Lung microvascular endothelial cell (primary cell): ENCODE data around the gene NFATC1. TPM values are rescaled to one million over a fixed set of nuclear protein-coding genes. Genes with fewer than 3 reads are reported as not detected.
A peak's percentile ranks its signal among the peaks of the same experiment; 100 is the strongest.

Experiments
- DNase-seq, 2 donors: peaks; one replicate each; pipeline versions ENCODE4 v3.0.0 to v3.0.0-alpha.2; 2010; ENCODE audit warnings: low read depth in 2 of 2
- total RNA-seq: library from RNA; depleted of rRNA; stranded (reverse); fragments of >200 nt; gene quantifications from 2 replicates; pipeline ENCODE4 v1.2.1, GENCODE V29; 2014

The NFATC1 gene
- total RNA-seq, 1 donor from 2014 or later: 20.8 TPM

DNA sequence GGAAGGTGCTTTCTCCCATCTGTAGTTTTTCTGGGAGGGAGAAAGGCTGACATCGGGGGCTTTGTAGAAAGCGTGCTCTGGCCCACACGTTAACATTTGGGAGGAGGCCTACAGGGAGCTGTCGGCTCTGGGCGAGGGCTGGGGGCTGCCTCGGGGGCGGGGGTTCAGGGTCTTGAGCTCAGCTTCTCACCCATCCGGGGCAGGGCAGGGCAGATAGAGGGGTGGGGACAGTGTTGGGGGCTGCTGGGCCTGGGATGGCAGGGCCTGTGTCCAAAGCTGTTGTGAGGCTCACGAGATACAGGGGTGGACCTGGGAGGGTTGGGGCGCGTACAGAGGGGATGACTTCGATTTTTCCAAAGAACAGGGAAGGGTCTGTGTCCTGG lies 27.0 kb downstream of the NFATC1 start:
- no peak for DNase-seq

DNA sequence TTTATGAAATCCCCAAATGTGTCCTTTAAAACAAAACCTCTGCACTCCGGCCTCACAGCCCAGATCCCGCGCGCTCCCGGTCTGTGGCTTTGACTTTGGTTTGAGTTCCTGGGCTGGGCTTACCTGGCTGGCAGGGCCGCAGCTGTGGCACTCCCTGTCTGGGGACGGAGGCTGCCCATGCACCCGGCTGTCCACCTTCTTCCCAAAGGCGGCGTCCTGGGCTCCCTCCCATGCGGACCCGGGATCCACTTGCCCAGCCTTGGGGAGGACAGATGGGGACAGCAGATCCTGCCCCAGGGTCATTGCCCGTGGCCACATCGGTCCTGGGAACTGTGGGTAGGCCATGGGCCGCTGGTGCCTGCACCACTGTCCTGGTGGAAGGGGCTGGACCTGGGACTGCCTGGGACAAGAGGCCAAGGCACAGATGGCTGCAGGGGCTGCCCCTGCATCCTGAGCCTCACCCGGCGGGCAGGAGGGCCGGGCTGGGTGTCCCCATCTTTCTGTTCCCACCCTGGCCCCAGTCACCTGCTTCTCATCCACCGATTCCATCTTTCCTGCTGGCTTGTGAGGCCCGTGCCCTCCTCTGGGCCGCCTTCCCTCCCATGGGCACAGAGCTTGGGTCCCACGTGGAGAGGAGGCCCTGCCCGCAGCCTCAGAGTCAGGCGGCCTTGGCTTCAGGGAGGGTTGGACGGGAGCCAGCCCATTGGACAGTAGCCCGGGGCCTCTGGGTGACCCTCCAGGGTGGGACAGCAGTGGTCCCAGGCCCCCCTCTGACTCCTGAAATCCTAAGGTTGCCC lies 27.7 kb downstream of the NFATC1 start:
- DNase-seq: peak in 1 of 2 donors; percentile 53

DNA sequence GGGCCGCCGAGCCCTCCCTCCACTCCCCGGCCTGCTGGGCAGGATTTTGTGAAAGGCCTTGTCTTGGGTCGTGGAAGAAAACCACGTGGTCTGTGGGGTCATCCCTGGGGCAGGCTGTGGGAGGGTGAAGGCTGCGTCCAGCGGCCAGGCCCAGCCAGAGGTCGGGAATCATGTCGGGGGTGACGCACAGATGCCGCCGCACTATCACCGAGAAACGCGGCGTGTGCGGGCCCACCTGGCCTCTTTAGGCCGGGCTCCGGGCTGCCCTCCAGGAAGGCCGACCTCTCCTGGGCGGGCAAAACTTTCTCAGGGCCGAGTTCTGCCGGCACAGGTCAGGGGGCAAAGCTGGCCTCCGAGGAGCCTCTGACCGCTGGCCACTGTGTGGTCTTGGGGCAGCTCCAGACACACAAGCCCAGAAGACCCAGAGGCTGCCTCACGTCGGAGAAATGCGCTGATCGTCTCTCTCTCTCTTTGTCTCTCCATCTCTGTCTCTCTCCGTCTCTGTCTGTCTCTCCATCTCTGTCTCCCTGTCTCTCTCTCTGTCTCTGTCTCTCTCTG lies 28.4 kb downstream of the NFATC1 start:
- no peak for DNase-seq

DNA sequence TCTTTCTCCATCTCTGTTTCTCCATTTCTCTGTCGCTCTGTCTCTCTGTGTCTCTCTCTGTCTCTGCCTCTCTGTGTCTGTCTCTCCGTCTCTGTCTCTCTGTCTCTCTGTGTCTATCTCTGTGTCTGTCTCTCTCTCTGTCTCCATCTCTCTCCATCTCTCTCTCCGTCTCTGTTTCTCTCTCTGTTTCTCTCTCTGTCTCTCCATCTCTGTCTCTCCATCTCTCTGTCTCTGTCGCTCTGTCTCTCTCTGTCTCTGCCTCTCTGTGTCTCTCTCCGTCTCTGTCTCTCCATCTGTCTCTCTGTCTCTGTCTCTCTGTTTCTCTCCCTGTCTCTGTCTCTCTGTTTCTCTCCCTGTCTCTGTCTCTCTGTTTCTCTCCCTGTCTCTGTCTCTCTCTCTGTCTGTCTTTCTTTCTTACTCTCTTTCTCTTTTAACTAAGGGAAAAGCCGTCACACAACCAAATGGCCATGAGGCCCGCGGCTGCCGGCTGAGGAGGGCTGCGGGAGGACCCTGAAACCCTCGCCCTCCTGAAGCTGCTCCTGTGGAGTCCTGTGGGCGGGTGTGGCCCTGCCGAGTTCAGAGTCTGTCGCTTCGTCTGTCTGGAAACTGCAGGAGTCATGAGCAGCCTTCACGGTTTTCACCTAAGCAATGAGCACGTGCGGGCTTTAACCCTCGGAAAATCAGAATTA lies 29.3 kb downstream of the NFATC1 start:
- DNase-seq: no peak

DNA sequence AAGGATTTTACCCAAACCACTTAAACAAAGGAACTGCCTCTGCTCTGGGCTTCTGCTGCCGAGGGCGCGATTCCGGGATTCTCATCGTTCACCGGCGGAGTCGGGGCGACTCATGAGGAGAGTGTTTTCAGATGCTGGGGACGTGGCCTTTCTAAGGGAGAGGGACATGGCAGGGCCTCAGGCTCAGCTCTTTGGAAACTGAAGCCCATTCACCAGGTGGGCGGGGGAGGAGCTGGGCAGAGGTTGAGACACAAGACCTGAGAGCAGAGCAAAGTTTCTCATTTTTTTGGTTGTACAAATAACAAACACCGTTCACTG lies 29.8 kb downstream of the NFATC1 start:
- no peak for DNase-seq

DNA sequence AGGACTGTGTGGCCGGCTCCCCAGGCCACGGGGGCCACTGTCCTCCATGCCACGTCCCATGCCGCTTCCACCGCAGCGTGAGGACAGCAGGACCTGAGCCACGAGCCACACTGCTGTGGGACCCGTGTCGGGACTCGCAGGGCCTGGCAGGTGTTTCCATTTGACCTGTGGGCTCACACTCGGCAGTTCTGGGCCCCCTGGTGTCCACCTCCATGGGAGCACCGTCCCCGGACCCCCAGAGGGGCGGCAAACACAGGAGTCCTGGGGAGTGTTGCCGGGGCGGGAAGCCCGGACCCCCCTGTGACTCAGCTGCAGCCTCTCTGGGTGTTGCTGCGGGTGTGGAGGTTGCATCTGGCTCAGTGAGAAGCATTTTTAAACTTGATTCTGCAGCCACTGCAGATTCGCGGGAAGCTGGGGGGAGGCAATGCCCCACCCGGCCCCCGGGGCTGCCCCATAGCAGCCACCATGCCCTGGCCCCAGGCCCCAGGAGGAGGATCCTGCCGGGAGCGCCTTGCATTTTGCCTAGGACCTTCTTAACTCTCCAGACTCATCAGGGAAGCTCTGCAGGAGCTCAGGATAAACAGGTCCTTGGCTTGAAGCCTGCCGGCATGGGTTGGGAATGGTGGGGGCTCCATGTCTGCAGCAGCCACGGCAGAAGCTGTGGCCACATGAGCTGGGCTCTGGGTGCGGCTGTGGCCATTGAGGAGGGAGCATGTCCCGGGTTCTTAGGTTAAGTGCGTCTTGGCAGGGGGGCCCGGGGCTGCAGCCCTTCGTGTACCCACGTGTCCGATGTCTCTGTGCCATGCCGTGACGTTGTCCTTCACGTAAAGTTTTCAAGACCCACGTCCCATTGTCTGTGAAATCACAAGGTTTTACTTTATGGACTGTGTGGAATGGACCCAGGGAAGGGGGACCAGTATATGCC lies 30.9 kb downstream of the NFATC1 start:
- DNase-seq: peak in 1 of 2 donors; percentile 39

DNA sequence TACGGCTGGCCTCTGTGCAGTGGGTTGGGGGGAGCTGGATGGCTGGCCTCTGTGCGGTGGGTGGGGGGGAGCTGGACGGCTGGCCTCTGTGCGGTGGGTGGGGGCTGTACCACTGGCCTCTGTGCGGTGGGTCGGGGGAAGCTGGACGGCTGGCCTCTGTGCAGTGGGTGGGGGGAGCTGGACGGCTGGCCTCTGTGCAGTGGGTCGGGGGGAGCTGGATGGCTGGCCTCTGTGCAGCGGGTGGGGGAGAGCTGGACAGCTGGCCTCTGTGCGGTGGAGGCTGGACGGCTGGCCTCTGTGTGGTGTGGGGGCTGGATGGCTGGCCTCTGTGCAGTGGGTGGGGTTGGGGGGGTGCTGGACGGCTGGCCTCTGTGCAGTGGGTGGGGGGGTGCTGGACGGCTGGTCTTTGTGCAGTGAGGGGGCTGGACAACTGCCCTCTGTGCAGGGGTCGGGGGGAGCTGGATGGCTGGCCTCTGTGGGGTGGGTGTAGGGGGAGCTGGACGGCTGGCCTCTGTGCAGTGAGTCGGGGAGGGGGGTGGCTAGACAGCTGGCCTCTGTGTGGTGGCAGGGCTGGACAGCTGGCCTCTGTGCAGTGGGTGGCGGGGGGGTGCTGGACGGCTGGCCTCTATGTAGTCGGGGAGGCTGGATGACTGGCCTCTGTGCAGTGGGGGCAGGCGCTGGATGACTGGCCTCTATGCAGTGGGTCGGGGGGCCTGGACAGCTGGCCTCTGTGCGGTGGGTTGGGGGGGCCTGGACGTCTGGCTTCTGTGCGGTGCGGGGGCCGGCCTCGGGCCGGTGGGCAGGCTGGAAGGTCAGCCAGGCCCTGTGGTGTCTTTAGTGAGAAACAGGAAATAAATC lies 31.9 kb downstream of the NFATC1 start:
- peak in 1 of 2 donors; percentile 41 for DNase-seq

DNA sequence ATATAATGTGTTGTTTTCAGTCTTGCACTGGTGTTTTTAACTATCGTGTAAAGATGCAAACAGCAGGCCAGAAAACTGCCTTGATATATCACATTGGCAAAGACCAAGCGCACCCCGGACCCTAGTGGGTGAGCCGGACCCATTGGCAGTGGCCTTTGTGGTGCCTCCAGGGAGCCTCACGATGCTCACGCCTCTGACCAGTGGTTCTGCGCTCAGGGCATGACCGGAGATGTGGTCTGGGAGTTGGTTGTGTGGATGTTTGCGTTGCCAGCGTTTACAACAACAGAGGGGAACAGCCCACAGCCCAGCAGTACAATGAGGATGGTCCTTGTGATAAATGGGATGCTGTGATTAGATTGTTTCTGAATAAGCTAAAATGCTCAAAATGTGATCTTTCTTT lies 32.6 kb downstream of the NFATC1 start:
- DNase-seq: no peak

DNA sequence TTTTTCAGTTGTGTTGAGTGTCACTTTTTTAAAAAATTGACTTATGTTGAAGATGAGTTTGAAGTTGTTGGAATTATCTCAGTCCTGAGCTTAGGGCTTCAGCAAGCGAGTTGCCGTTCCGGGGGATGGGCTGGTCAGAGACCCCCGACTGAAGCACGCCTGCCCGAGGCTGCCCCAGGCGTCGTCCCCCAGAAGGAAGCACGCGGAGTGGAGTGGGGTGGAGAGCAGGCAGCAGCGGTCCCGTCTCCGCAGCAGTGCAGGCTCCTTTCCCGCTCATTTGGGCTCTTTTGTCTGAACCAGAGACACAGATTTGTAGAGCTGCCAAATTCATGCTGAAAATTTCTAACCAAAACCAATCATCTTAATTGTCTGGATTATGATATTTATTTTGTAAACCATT lies 33.7 kb downstream of the NFATC1 start:
- no peak for DNase-seq

DNA sequence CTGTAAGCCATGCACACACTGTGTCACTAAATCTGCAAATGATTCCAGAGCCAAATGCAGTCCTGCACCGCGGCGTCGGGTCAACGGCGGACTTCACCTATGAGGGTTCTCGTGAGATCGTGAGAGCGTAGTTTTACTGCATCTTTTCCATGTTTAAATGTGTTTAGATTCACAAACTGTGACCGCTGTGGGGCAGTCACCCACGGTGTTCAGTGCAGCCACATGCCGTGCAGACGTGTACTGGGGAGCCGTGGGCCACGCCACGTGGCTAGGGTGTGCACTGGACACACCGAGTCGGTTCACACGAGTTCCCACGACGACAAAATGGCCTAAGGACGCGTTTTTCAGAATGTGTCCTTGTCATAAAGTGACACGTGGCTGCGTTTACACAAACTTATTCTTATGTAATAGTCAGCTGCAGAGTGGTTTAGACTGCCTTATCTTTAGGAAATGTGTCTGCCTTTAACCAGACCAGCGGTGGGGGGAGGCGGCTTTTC lies 34.1 kb downstream of the NFATC1 start:
- no peak for DNase-seq

DNA sequence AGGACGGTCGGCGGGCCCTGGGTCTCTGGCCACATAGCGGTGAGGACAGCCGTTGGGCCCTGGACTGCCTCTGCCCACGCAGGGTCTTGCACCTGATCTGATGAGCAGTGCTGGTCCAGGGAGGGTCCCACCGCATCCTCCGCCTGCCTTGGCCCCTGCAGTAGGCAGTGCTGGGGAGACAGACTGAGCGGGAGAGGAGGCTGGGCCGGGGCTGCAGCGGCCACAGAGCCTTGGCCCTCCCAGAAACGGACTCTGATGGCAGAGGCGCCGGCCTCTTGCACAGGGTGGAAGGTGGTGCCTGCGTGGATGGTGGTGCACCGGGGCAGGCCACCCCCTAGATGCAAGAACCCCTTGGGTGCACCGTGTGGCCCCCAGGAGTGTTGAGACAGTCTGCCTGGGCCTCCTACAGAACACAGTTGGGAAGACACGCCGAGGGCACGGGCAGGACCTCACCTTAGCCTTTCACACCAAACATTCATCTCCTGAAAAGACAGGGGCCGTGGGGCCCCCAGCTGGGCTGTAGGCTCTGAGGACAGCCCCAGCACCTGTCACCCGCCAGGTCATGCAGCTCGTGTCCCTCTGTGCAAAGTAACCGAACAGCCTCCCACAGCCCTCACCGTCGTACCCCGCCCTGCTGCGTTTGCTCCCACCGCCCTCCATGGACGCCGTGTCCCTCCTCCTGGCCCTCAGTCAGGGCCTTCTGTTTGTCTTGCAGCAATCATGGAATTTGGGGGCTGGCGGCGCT lies 36.8 kb downstream of the NFATC1 start:
- no peak for DNase-seq

DNA sequence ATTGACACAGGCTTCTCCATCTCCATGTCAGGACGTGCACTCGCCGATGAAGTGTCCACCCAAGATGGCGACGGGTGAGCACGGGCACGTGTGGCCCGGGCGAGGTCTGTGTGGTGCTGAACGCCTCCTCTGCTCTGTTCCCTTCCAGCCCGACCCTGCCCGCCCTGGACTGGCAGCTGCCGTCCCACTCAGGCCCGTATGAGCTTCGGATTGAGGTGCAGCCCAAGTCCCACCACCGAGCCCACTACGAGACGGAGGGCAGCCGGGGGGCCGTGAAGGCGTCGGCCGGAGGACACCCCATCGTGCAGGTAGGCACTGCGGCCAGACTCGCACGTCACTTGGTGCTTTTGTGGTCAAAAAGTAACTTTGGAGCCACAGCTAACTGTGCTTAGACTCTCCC lies 37.7 kb downstream of the NFATC1 start:
- no peak for DNase-seq

DNA sequence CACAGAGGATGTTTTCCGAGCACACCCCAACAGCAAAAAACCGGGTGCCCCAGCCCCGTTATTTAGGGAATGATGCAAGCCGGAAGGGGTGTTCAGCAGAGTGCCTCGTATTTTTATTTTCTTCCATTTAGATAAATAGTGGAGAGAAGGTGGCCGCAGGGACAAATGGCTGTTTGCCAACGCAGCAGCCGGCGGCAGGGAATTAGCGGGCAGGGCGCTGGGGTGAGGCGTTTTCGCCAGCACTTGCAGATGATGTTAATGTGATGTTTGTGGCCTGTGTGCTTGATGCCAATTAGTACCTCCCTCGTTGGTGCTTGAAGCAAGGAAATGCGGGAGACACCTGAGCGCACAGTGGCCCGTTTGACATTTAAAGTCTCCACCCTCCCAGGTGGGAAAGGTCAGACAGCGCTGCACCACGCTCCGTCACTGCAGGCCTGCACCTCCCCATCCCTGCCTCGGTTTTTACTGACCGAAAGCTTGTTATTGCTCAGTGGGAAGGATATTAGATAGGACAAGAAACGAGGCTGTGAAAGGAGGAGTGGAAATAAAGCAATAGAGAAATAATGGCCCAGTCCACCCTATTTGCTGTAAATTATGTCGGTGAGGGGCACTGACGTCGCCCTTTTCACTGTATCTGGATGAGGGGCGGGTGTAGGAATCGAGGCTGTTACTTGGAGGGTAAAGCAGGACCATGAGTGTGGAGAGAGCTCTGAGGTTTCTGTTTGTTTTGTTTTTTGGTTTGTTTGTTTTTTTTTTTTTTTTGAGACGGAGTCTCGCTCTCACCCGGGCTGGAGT lies 39.1 kb downstream of the NFATC1 start:
- DNase-seq: no peak

DNA sequence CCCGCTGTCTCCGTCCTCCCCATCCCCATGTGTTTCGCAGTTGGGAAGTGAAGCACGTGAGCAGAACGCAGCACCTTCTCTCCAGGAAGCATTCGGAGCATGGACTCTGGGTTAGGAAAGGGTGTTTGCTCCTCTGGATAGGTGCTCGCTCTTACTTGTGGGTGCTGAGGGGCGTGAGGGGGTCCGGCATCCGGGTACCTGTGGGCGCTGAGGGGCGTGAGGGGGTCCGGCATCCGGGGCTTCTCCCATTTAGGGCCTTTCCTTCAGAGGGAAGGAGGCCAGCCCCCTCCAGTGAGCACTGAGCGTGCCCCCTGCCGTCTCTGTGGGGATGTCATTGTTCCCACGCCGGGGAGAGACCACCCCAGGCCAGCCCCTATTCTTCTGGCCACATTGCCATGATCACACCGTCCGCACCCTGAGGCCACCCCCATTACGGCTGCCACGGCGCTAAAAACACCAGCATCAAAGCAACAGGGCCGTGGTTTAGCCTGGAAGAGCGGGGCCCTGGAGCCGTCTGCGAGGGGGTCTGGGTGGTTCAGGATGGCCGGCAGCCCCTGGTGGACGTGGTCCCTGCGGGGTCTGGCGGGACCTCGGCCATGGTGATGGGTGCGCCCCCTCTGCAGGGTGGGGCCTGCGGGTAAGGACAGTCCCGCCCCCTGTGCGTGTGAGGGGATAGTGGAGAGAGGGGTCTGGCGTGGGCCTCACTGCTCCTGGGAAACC lies 41.0 kb downstream of the NFATC1 start:
- DNase-seq: no peak

DNA sequence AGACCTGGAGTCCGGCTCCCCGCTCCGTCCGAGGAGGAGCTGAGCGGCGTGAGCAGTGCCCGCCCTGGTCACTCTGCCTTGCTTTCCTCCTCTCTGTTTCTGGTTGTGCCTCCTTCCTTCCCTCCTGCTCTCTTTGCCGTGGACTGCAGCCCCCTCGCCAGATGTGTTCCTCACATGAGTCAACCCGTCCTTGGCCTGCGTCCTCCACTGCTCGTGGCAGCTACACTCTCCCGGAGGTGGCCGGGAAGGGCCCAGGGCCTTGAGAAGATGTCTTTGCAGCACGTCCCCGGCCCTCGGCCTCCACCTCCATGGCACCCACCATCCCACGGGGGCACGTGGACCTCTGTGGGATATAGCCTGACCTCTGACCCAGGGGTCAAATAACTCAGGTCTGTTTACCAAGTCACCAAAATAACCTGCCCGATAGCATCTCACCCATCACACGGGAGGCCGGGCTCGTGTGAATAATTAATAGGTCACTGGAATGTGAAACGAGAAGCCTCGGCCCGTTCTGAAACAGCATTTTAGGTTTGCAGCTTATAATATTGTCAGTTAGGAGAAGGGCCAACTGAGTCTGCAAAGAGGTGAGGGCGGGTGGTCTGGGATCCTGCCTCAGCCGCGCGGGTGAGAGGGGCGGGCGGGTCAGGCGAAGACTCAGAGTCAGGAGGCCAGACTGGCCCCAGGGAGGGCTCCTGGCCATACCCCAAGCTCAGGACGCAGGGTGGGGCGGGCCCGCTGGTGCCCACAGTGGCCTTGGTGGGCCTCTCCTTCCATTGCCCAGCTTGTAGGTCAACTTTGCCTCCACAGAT lies 42.6 kb downstream of the NFATC1 start:
- DNase-seq: no peak

DNA sequence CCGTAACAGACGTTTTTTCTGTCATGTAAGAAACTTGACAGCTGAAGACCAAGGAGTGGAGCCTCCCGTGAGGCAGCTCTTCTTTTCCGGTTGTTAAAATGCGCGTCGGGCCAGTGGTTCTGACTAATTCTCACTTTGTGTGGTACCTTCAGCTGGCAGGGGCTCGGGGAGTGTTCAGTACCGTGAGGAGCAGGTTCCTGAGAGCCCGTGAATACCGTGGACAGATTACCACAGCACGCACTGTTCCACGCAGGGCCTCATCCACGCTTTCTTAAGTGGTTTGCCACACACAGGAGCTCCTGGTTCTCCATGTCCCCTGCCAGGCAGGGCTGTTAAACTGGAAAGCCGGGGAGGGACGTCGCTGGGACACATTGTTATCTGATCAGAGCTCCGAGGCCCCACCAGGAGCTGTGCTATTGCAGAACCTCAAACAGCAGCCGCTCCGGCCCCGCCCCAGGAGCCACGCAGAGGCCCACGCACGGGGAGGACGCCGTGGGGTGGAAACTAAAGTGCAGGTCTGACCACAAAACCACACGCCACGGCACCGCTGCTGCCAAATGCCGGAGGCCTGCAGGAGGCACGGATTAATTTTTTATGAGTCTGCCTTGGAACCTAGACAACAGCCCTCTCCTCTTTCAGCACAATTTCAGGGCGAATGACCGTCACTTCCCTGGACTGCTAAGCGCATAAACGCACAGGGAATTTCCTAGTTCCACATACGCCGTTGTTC lies 43.3 kb downstream of the NFATC1 start:
- no peak for DNase-seq

DNA sequence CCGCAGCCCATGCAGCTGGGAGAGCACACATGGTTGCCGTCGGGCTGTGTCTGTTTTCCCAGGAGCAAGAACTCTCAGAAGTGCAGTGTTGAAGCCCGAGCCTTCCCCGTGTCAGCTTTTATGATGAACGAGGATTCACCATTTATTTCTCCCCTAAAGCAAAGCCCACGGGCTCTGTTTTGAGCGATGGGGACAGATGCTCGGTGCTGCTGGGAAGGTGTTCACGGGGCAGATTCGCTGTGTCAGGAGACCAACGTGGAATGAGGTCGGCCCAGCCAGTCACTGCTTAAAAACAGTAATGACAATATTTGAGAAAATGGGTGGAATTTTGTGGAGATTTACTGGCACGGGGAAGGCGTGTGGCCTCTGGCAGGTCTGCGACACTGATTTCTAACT lies 43.9 kb downstream of the NFATC1 start:
- no peak for DNase-seq
